ENCODE measurements around the gene TMEM81.

The TMEM81 gene

GRCh38 chr1:205067031-205067430, 17.2 kb downstream of the TMEM81 start:
- no peak for TF ChIP-seq CTCF (IDR thresholded peaks at IDR 0.05; ENCODE audit: insufficient read depth, low read length, missing control alignments)
- ChIA-PET CTCF (interaction anchor here (0.9 to 3.9 kb wide), 4 partner anchors 54 to 189 kb away, joined by 3 to 17 read pairs (median 10); partner anchors contain the start of gene RBBP5), POLR2A (no interaction called here)
- H3K4me3 ChIP-seq (ENCODE audit: low read depth, low read length) = no peak overlapping the region
- DNase-seq (ENCODE audit: low read depth, low spot score) = no peak

- ChIA-PET CTCF (interaction anchor here (0.7 to 3.9 kb wide), 10 partner anchors 8 to 190 kb away, joined by 3 to 17 read pairs (median 3); partner anchors contain the start of gene RBBP5), POLR2A (no interaction called here)
- no peak for TF ChIP-seq CTCF (IDR thresholded peaks at IDR 0.05; ENCODE audit: insufficient read depth, low read length, missing control alignments)
- DNase-seq (ENCODE audit: low read depth, low spot score) = no peak
- H3K4me3 ChIP-seq (ENCODE audit: low read depth, low read length) = no peak overlapping the region
These were observed 18.0 kb downstream of the TMEM81 start for GRCh38 chr1:205066141-205066818.

- no peak for TF ChIP-seq CTCF (IDR thresholded peaks at IDR 0.05; ENCODE audit: insufficient read depth, low read length, missing control alignments)
- CTCF ChIA-PET = interaction anchor here (0.7 to 2.0 kb wide), 7 partner anchors 7 to 191 kb away, joined by 3 to 9 read pairs (median 3); no protein-coding TSS in a partner anchor
- H3K4me3 ChIP-seq (ENCODE audit: low read depth, low read length) = no peak overlapping the region
- no peak for DNase-seq (ENCODE audit: low read depth, low spot score)
- POLR2A ChIA-PET = no interaction called here
These were observed 18.6 kb downstream of the TMEM81 start for GRCh38 chr1:205065666-205066065.

GRCh38 chr1:205064741-205065316, 19.4 kb downstream of the TMEM81 start:
- ChIA-PET CTCF (interaction anchor here (1.9 to 6.7 kb wide), 3 partner anchors 11 to 192 kb away, joined by 7 to 262 read pairs (median 9); no protein-coding TSS in a partner anchor), POLR2A (no interaction called here)
- no peak for DNase-seq (ENCODE audit: low read depth, low spot score)
- H3K4me3 ChIP-seq (ENCODE audit: low read depth, low read length) = no peak overlapping the region
- TF ChIP-seq CTCF (IDR thresholded peaks at IDR 0.05; ENCODE audit: insufficient read depth, low read length, missing control alignments) = no peak

GRCh38 chr1:205064301-205064700, 20.0 kb downstream of the TMEM81 start:
- CTCF ChIA-PET = interaction anchor here (0.6 to 6.7 kb wide), 9 partner anchors 13 to 256 kb away, joined by 3 to 262 read pairs (median 65); no protein-coding TSS in a partner anchor
- no peak for TF ChIP-seq CTCF (IDR thresholded peaks at IDR 0.05; ENCODE audit: insufficient read depth, low read length, missing control alignments)
- DNase-seq (ENCODE audit: low read depth, low spot score) = no peak
- POLR2A ChIA-PET = no interaction called here
- H3K4me3 ChIP-seq (ENCODE audit: low read depth, low read length) = no peak overlapping the region

GRCh38 chr1:205062895-205063294, 21.4 kb downstream of the TMEM81 start:
- POLR2A ChIA-PET = no interaction called here

More at GRCh38 chr1:205062895-205063294, 21.4 kb downstream of the TMEM81 start:
- TF ChIP-seq CTCF (IDR thresholded peaks at IDR 0.05; ENCODE audit: insufficient read depth, low read length, missing control alignments) = no peak
- no peak for DNase-seq (ENCODE audit: low read depth, low spot score)
- no peak overlapping the region for H3K4me3 ChIP-seq (ENCODE audit: low read depth, low read length)
- CTCF ChIA-PET = interaction anchor here (0.9 to 6.7 kb wide), 24 partner anchors 9 to 263 kb away, joined by 3 to 262 read pairs (median 20); partner anchors contain the start of genes CNTN2 and TMEM81
